ENCODE measurements around the gene PCDHGA1.
"Not testable (repeated sequence)": the region's sequence is repeated elsewhere in the genome, so short reads cannot be mapped to it uniquely, and the experiment has no call there.

Gene PCDHGA1

DNA sequence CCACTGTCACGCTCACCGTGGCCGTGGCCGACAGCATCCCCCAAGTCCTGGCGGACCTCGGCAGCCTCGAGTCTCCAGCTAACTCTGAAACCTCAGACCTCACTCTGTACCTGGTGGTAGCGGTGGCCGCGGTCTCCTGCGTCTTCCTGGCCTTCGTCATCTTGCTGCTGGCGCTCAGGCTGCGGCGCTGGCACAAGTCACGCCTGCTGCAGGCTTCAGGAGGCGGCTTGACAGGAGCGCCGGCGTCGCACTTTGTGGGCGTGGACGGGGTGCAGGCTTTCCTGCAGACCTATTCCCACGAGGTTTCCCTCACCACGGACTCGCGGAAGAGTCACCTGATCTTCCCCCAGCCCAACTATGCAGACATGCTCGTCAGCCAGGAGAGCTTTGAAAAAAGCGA is 102.4 kb downstream of the PCDHGA1 start:
- not testable (repeated sequence) for DNase-seq (ENCODE audit: extremely low spot score, insufficient read length, low read depth); FAIRE-seq

DNA sequence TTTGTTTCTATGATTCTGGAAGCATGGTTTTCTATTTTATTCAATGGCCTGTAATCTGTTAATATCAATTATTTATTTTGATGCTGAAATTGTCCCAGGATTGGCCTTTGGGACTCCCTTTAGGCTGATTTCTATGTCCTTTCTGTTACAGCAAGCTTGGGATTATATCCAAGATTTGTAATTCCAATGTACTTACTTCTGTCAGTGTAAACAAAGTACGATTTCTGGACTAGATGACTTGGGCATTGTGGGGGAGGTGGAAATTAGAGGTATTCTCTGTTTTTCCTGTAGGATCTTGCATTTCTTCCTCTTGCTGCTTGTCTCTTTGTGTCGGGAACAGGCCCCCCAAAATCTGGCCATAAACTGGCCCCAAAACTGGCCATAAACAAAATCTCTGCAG is 103.7 kb downstream of the PCDHGA1 start:
- FAIRE-seq, result no peak

DNA sequence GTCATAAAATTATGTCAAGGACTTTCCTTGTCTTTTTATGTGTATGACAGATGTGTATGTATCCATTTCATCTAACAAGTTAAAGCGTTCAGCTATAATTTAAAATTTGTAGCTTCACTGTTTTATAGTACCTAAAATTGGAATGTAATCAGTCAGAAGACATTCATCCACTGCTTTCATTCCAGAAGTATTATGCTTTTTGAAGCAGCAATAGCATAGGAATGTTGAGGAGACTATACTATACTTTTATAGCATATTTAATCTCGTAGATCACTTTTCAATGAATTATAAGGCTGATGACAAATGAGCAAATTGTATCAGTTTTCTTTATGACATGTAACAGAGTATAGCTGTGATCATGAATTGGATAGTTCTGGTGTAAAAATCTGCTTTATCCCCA is 106.9 kb downstream of the PCDHGA1 start:
- DNase-seq (ENCODE audit: extremely low spot score, insufficient read length, low read depth) (no peak), FAIRE-seq (no peak)

More for the DNA sequence above, 103.7 kb downstream of the PCDHGA1 start:
- no peak for DNase-seq (ENCODE audit: extremely low spot score, insufficient read length, low read depth)

DNA sequence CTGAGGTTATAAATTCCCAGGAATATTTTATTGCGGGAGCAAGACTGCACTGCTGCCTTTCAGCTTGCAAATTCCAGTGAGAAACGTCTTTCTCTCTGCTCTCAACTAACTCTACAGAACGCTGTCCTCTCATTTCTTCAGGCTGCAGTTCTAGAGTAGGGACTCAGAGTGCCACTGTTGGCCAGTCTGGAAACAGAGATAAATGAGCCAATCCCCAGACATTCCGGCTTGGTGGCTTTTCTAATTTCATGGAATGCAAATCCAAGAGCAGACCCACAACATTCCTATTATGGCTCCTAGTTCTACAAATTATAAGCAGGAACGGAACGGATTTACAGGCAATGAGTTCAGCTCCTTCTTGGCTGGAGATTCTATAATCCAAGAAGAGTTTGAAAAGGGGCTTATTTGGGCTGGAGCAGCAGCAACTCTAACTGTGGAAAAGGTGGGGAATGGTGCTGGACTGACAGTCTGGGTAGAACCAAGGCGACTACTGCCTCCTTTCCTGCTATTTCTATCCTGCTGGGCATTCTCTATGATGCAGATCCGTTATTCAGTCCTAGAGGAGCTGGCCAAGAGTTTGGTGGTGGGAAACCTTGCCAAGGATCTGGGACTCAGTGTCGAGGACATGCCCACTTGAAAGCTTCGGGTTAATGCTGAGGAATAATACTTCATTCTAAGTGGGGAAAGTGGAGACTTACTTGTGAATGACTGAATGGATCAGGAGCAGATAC is 109.3 kb downstream of the PCDHGA1 start:
- FAIRE-seq, result no peak
- DNase-seq (ENCODE audit: extremely low spot score, insufficient read length, low read depth), result no peak

DNA sequence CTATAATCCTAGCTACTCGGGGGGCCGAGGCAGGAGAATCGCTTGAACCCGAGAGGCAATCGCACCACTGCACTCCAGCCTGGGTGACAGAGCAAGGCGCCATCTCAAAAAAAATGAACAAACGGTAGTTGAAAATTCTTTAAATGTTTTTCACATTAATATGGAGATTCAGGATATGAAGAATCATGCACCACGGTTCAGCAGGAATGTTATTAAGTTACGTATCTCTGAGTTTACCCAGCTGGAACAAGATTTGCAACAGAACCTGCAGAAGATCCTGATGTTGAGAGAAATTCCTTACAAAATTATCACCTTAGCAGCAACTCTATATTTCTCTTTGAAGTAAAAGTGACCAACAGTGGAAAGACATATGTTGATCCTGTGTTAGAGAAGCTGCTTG is 110.0 kb downstream of the PCDHGA1 start:
- FAIRE-seq (no peak), DNase-seq (ENCODE audit: extremely low spot score, insufficient read length, low read depth) (no peak)

DNA sequence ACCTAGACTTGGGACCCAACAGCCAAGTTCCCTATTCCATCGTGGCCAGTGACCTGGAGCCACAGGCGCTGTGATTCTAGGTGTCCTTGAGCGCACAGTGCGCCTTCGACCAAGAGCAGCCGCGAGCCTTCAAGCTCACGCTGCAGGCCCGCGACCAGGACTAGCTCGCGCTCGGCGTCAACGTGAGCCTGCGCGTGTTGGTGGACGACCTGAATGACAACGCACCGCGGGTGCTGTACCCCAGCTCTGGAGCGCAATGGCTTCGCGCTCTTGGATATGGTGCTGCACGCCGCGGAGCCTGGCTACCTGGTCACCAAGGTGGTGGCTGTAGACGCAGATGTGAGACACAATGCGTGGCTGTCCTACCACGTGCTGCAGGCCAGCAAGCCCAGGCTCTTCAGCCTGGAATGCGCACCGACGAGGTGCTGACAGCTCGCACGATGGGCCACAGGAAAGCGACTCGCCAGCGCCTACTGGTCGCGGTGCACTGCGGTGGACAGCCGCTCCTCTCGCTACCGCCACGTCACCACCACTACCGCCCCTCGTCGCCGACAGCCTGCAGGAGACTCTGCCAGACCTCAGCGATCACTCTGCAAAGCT is 111.4 kb downstream of the PCDHGA1 start:
- FAIRE-seq, result no peak
- DNase-seq (ENCODE audit: extremely low spot score, insufficient read length, low read depth), result no peak

DNA sequence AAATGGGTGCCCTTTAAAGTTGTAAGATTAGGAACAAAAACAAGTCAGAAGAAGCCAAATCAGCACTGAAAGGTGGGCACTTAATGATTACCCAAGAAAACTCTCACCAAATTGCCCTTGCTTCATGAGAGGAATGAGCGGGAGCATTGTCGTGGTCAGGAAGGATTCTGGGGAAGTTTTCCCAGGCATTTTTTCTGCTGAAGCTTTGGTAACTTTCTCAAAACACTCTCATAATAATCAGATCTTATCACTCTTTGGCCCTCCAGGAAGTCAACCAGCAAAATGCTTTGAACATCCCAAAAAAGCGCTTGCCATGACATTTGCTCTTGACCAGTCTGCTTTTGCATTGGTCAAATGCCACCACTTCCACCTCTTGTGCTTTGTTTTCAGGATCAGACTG is 135.0 kb downstream of the PCDHGA1 start:
- no peak for DNase-seq (ENCODE audit: extremely low spot score, insufficient read length, low read depth)
- no peak for FAIRE-seq

DNA sequence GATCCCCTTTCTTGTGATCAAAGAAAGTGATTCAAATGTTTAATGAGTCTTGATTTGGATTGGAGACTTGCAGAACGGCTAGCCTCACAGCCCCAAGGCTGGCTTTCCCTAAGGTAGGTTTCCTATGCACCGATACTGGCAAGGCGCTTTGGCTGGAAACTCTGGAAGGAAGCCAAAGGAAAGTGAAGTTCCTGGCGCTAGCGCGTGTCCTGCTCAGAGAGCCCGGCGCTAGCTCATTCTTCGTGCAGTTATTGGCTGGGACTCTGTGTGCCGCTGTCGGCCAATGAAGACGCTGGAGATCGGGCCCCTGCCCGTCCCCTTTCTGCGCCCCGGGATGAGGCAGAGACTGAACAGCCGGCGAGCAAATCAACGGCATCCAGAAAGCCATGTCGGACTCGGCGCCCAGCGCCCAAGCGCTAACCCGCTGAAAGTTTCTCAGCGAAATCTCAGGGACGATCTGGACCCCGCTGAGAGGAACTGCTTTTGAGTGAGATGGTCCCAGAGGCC is 145.4 kb downstream of the PCDHGA1 start, which contains the start of gene PCDHGC3:
PCDHGC3 (plus strand) TSS at position 342 of the 507 bp plus-strand sequence; CDS start at position 493, 151 bp downstream.
- peak; percentile 82 for FAIRE-seq
- peak; percentile 67 for DNase-seq (ENCODE audit: extremely low spot score, insufficient read length, low read depth)

DNA sequence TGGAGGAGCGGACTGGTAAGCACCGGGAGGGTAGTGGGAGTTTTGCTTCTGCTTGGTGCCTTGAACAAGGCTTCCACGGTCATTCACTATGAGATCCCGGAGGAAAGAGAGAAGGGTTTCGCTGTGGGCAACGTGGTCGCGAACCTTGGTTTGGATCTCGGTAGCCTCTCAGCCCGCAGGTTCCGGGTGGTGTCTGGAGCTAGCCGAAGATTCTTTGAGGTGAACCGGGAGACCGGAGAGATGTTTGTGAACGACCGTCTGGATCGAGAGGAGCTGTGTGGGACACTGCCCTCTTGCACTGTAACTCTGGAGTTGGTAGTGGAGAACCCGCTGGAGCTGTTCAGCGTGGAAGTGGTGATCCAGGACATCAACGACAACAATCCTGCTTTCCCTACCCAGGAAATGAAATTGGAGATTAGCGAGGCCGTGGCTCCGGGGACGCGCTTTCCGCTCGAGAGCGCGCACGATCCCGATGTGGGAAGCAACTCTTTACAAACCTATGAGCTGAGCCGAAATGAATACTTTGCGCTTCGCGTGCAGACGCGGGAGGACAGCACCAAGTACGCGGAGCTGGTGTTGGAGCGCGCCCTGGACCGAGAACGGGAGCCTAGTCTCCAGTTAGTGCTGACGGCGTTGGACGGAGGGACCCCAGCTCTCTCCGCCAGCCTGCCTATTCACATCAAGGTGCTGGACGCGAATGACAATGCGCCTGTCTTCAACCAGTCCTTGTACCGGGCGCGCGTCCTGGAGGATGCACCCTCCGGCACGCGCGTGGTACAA is 146.0 kb downstream of the PCDHGA1 start:
- FAIRE-seq (peak; percentile 48), DNase-seq (ENCODE audit: extremely low spot score, insufficient read length, low read depth) (no peak)

DNA sequence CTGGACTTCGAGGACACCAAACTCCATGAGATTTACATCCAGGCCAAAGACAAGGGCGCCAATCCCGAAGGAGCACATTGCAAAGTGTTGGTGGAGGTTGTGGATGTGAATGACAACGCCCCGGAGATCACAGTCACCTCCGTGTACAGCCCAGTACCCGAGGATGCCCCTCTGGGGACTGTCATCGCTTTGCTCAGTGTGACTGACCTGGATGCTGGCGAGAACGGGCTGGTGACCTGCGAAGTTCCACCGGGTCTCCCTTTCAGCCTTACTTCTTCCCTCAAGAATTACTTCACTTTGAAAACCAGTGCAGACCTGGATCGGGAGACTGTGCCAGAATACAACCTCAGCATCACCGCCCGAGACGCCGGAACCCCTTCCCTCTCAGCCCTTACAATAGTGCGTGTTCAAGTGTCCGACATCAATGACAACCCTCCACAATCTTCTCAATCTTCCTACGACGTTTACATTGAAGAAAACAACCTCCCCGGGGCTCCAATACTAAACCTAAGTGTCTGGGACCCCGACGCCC is 146.8 kb downstream of the PCDHGA1 start:
- FAIRE-seq (no peak), DNase-seq (ENCODE audit: extremely low spot score, insufficient read length, low read depth) (no peak)

DNA sequence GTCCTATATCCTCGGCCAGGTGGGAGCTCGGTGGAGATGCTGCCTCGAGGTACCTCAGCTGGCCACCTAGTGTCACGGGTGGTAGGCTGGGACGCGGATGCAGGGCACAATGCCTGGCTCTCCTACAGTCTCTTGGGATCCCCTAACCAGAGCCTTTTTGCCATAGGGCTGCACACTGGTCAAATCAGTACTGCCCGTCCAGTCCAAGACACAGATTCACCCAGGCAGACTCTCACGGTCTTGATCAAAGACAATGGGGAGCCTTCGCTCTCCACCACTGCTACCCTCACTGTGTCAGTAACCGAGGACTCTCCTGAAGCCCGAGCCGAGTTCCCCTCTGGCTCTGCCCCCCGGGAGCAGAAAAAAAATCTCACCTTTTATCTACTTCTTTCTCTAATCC is 147.5 kb downstream of the PCDHGA1 start:
- no peak for DNase-seq (ENCODE audit: extremely low spot score, insufficient read length, low read depth)
- no peak for FAIRE-seq

DNA sequence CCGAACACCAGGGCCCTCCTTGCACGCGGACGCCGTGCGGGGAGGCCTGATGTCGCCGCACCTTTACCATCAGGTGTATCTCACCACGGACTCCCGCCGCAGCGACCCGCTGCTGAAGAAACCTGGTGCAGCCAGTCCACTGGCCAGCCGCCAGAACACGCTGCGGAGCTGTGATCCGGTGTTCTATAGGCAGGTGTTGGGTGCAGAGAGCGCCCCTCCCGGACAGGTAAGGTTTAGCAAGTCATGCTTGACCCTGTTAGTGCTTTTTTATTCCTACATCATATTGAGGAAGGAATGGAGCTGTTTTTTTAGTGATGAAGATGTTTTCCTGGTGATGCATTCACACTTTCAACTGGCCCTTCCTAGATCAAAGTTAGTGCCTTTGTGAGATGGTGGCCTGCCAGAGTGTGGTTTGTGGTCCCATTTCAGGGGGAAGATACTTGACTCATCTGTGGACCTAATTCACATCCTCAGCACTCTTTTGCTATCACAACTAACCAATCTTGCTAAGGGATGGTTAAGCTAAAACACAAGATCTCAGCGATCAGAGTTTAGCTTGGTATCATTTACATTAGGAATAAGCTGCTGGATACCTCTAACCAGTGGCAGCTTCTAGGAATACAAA is 148.1 kb downstream of the PCDHGA1 start:
- no peak for FAIRE-seq
- no peak for DNase-seq (ENCODE audit: extremely low spot score, insufficient read length, low read depth)

DNA sequence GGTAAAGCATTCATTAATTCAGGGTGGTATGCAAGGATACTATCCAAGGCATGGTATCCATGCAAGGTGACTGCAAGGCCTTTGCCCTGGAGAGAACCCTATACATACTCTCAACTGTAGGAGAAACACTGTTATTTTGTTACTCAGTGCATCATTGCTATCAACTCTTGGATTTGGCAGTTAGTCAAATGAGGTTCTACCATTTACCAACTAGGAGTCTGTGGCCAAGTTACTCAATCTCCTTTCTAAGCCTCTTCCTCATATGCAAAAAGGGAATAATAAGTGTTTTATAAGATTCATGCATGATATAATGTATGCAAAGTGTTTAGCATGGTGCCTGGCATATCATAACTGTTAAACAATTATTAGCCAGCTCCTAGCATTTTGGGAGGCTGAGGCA is 149.5 kb downstream of the PCDHGA1 start:
- FAIRE-seq (no peak), DNase-seq (ENCODE audit: extremely low spot score, insufficient read length, low read depth) (no peak)

DNA sequence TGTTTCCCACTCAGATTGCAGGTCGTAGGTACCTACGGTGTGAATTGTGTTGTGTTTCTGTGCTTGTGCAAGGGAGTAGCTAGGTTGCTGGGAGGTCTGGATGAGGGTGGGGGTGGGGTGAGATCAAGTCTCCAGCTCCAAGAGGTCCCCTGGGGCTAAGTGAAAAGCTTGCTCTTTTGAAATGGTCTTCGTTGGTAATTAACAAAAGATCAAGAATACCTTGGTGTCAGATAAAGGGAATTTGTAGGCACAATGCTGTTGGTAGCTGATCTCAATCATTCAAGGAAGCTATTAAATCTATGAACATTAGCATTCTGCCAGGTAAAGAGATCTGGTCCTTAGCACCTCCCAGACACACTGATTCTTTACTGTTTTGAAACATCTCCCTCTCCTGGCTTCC is 153.6 kb downstream of the PCDHGA1 start:
- DNase-seq (ENCODE audit: extremely low spot score, insufficient read length, low read depth) (no peak), FAIRE-seq (no peak)

DNA sequence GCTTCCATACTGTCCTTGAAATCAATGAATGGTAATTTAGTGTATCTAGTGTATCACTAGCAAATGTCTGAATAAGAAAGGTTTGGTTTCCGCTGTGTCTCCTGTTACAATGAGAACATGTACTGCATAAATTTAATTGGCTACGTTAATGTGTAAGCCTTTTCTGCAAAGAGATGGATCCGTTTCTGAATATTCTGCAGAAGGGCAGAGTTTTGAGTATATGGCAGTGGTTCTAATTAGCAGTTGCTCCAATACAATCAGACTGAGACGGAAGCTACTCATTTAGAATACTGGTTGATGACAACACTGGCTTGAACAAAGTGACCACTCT is 154.0 kb downstream of the PCDHGA1 start:
- FAIRE-seq (no peak), DNase-seq (ENCODE audit: extremely low spot score, insufficient read length, low read depth) (no peak)

DNA sequence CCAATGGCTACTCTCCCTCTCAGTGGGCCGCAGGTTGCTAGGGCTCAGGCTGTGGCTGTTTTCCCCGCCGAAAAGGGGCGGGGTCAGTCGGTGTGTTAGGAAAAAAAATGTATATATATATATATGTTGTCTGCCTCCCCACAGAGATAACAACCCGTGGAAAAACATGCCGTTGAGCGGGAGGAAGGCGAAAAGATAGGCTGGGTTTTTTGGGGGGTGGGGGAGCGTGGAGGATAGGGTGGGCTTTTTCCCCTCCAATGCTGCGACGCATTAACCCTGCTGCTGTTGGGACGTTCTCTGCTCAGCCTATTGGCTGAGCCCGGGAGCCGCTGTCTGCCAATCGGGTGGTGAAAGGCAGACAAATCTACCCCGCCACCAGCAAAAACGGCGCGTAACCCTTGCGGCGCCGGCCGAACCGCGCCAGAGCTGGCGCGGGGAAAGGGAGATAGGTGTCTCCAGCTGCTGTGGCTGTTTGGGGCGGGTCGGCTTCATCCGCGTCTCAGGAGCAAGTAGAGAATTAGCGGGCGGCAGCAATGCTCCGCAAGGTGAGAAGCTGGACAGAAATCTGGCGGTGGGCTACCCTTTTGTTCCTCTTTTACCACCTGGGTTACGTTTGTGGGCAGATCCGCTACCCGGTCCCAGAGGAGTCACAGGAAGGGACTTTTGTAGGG is 154.5 kb downstream of the PCDHGA1 start, which contains the start of gene PCDHGC4:
PCDHGC4 (plus strand) TSS at position 390 of the 671 bp plus-strand sequence; CDS start at position 534, 144 bp downstream.
- DNase-seq (ENCODE audit: extremely low spot score, insufficient read length, low read depth) (no peak), FAIRE-seq (no peak)

DNA sequence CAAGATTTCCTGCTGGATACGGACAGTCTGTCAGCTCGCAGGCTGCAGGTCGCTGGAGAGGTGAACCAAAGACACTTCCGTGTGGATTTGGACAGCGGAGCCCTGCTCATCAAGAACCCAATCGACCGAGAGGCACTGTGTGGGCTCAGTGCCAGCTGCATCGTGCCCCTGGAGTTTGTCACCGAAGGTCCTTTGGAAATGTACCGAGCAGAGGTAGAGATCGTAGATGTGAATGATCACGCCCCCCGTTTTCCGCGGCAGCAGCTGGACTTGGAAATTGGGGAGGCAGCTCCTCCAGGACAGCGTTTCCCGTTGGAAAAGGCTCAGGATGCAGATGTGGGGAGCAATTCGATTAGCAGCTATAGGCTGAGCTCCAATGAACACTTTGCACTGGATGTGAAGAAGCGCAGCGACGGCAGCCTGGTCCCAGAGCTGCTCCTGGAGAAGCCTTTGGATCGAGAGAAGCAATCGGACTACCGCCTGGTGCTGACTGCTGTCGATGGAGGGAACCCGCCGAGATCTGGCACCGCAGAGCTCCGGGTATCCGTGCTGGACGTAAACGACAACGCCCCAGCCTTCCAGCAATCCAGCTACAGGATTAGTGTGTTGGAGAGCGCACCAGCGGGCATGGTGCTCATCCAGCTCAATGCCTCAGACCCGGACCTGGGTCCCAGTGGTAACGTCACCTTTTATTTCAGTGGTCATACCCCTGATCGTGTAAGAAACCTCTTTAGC is 155.2 kb downstream of the PCDHGA1 start:
- DNase-seq (ENCODE audit: extremely low spot score, insufficient read length, low read depth) (no peak), FAIRE-seq (no peak)

DNA sequence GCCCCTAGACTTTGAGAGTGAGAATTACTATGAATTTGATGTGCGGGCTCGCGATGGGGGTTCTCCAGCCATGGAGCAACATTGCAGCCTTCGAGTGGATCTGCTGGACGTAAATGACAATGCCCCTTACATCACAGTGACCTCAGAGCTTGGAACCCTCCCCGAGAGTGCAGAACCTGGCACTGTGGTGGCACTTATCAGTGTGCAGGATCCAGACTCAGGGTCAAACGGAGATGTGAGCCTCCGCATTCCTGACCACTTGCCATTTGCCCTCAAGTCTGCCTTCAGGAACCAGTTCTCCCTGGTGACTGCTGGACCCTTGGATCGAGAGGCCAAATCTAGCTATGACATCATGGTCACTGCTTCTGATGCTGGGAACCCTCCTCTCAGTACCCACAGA is 155.8 kb downstream of the PCDHGA1 start:
- FAIRE-seq (no peak), DNase-seq (ENCODE audit: extremely low spot score, insufficient read length, low read depth) (no peak)

DNA sequence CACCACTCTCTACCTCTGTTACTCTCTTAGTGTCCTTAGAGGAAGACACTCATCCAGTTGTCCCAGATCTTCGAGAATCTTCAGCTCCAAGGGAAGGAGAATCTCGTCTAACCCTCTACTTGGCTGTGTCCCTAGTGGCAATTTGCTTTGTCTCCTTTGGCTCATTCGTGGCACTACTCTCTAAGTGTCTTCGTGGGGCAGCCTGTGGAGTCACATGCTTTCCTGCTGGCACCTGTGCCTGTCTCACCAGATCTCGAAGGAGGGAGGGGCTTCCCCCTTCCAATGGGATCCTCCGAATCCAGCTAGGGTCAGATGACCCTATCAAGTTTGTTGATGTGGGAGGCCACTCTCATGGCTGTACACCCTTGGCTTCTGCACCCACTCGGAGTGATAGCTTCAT is 156.8 kb downstream of the PCDHGA1 start:
- no peak for FAIRE-seq
- no peak for DNase-seq (ENCODE audit: extremely low spot score, insufficient read length, low read depth)

Measured in GM18507 (cell line).